Measurements from ENCODE around the gene NCF4. TPM values are rescaled to one million over a fixed set of nuclear protein-coding genes. Genes with fewer than 3 reads are reported as not detected.
A peak's percentile ranks its signal among the peaks of the same experiment; 100 is the strongest.

NCF4 gene
- total RNA-seq, 2 donors from 2014 or later, result not detected

DNA sequence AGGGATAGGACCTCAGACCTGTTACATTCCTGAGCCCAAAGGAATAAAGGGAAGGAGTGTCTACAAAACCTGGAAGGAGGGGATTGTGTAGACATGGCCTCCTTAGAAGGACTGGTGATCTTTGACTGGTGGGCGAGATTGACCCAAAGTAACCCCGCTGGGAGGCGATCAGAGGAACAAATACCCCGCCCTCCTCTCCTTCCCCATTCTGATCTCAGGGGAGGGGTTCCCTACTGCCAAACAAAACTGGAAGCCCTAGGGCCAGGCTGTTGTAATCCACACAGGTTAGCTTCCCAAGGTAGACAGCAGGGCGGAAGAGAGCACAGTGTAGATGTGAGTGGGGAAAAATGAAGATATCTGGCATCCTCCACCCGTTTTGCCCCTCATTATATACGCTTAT, 24.7 kb downstream of the NCF4 start:
- 87 to 100% methylated on average over 3 to 7 of the region's 7 CpGs for WGBS, 2 experiments (ENCODE audit: insufficient coverage in 1 of 2, insufficient read length in 1 of 2)

DNA sequence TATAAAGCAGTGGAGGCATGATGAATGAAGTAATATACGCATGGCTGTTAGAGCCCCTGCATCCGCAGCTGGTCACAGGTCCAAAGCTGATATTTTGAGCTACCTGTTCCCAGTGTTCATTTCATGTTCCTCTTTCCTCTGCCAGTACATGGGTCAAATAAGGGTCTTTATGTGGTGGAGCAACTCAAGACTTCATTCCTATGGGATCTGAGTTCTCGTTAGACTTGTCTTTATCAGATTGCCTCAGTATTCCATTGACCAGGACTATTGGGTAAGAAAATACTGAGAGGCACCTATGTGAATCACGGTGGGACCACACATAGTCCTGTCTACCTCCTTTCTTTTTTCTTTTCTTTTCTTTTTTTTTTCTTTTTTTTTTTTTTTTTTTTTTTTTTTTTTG, 25.2 kb downstream of the NCF4 start:
- Histone ChIP-seq H3K4me3 (ENCODE audit: low read length) (no peak overlapping the region), H3K27me3 (ENCODE audit: control insufficient read depth, insufficient read depth, low read length, poor library complexity, severe bottlenecking) (no peaks in the 10 kb centered on the region), H3K4me1 (ENCODE audit: control insufficient read depth, insufficient read depth, low read length) (no peaks in the 10 kb centered on the region), H3K36me3 (ENCODE audit: control insufficient read depth, insufficient read depth, low read length) (no peaks in the 10 kb centered on the region), H3K9me3 (ENCODE audit: control insufficient read depth, low read length) (peaks cover 15% of the 10 kb centered on the region), H3K9ac (ENCODE audit: extremely low read depth, low read length, poor library complexity, severe bottlenecking) (no peak overlapping the region), H3K27ac (ENCODE audit: low read depth, low read length) (no peak overlapping the region)
- Mint-ChIP-seq H3K4me3 (no peak overlapping the region), H3K4me1 (peaks cover 13% of the 10 kb centered on the region), H3K27me3 (ENCODE audit: insufficient read depth) (no peaks in the 10 kb centered on the region), H3K36me3 (ENCODE audit: low read depth) (no peaks in the 10 kb centered on the region), H3K27ac (no peak overlapping the region), H3K9me3 (peaks cover 13% of the 10 kb centered on the region)
- DNase-seq, result no peak
- 93 to 95% methylated on average over 2 to 3 of the region's 4 CpGs for WGBS, 2 experiments (ENCODE audit: insufficient coverage in 1 of 2, insufficient read length in 1 of 2)
- TF ChIP-seq, protein P1, sequence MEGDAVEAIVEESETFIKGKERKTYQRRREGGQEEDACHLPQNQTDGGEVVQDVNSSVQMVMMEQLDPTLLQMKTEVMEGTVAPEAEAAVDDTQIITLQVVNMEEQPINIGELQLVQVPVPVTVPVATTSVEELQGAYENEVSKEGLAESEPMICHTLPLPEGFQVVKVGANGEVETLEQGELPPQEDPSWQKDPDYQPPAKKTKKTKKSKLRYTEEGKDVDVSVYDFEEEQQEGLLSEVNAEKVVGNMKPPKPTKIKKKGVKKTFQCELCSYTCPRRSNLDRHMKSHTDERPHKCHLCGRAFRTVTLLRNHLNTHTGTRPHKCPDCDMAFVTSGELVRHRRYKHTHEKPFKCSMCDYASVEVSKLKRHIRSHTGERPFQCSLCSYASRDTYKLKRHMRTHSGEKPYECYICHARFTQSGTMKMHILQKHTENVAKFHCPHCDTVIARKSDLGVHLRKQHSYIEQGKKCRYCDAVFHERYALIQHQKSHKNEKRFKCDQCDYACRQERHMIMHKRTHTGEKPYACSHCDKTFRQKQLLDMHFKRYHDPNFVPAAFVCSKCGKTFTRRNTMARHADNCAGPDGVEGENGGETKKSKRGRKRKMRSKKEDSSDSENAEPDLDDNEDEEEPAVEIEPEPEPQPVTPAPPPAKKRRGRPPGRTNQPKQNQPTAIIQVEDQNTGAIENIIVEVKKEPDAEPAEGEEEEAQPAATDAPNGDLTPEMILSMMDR (conservative IDR thresholded peaks at IDR 0.05), result no peak

More for the DNA sequence above, 24.7 kb downstream of the NCF4 start:
- Histone ChIP-seq H3K27ac (ENCODE audit: low read depth, low read length) (no peak overlapping the region), H3K27me3 (ENCODE audit: control insufficient read depth, insufficient read depth, low read length, poor library complexity, severe bottlenecking) (no peaks in the 10 kb centered on the region), H3K36me3 (ENCODE audit: control insufficient read depth, insufficient read depth, low read length) (no peaks in the 10 kb centered on the region), H3K4me3 (ENCODE audit: low read length) (no peak overlapping the region), H3K9ac (ENCODE audit: extremely low read depth, low read length, poor library complexity, severe bottlenecking) (no peak overlapping the region), H3K4me1 (ENCODE audit: control insufficient read depth, insufficient read depth, low read length) (no peaks in the 10 kb centered on the region), H3K9me3 (ENCODE audit: control insufficient read depth, low read length) (peaks cover 20% of the 10 kb centered on the region)
- TF ChIP-seq, protein P1 (conservative IDR thresholded peaks at IDR 0.05), result no peak
- Mint-ChIP-seq H3K27ac (no peak overlapping the region), H3K4me3 (no peak overlapping the region), H3K27me3 (ENCODE audit: insufficient read depth) (no peaks in the 10 kb centered on the region), H3K36me3 (ENCODE audit: low read depth) (no peaks in the 10 kb centered on the region), H3K4me1 (peaks cover 13% of the 10 kb centered on the region), H3K9me3 (peaks cover 17% of the 10 kb centered on the region)
- peak; percentile 64 for DNase-seq

DNA sequence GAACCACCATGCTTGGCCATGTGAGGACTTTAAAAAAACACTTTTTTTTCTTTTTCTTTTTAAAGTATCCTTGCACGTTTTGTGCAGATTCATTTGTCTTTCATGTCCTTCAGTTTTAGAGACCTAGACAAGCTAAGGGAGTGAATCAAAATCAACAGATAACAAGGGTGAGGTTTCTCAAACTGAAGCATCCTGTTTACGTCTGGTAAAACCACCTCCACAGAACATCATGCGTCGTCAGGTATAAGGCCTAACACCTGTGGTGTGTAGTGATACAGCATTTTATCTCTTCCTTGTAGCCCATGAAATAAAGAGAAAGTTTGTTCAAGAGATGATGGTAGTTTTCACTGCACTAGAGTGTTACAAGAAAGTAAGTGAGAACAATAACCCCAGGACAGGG, 26.4 kb downstream of the NCF4 start:
- Mint-ChIP-seq H3K4me3 (no peak overlapping the region), H3K9me3 (peaks cover 4% of the 10 kb centered on the region), H3K4me1 (peaks cover 13% of the 10 kb centered on the region), H3K27ac (no peak overlapping the region), H3K27me3 (ENCODE audit: insufficient read depth) (no peaks in the 10 kb centered on the region), H3K36me3 (ENCODE audit: low read depth) (no peaks in the 10 kb centered on the region)
- no peak for DNase-seq
- H3K27me3 ChIP-seq (ENCODE audit: control insufficient read depth, insufficient read depth, low read length, poor library complexity, severe bottlenecking), result no peaks in the 10 kb centered on the region
- 93 to 100% methylated on average over 1 to 4 of the region's 4 CpGs for WGBS, 2 experiments (ENCODE audit: insufficient coverage in 1 of 2, insufficient read length in 1 of 2)
- H3K4me3 ChIP-seq (ENCODE audit: low read length), result no peak overlapping the region
- H3K9me3 ChIP-seq (ENCODE audit: control insufficient read depth, low read length), result peaks cover 5% of the 10 kb centered on the region
- H3K27ac ChIP-seq (ENCODE audit: low read depth, low read length), result no peak overlapping the region
- H3K4me1 ChIP-seq (ENCODE audit: control insufficient read depth, insufficient read depth, low read length), result no peaks in the 10 kb centered on the region
- H3K36me3 ChIP-seq (ENCODE audit: control insufficient read depth, insufficient read depth, low read length), result no peaks in the 10 kb centered on the region
- TF ChIP-seq, protein P1 (conservative IDR thresholded peaks at IDR 0.05), result no peak
- H3K9ac ChIP-seq (ENCODE audit: extremely low read depth, low read length, poor library complexity, severe bottlenecking), result no peak overlapping the region

Measured in endodermal cell (in vitro differentiated cells).